Measurements from ENCODE around the gene HBE1.

DNA sequence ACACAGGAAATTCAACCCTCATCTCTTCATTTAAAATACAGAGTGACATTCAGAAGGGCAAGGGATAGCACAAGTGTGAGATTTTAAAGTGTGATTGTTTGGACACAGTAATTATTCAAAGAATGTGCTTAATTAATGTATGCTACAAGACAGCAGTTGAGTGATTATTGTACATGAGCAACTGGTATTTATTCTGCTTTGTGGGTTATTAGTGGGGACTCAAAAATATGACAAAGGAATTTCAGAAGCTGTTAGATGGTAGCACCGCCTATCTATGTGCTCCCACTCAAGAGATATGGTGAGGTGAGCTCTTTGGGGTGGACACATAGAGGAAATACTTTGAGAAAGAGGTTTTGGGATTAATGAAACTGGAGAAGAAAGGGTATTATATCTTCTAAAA lies 29.7 kb downstream of the HBE1 start:
- TF ChIP-seq, protein P1, sequence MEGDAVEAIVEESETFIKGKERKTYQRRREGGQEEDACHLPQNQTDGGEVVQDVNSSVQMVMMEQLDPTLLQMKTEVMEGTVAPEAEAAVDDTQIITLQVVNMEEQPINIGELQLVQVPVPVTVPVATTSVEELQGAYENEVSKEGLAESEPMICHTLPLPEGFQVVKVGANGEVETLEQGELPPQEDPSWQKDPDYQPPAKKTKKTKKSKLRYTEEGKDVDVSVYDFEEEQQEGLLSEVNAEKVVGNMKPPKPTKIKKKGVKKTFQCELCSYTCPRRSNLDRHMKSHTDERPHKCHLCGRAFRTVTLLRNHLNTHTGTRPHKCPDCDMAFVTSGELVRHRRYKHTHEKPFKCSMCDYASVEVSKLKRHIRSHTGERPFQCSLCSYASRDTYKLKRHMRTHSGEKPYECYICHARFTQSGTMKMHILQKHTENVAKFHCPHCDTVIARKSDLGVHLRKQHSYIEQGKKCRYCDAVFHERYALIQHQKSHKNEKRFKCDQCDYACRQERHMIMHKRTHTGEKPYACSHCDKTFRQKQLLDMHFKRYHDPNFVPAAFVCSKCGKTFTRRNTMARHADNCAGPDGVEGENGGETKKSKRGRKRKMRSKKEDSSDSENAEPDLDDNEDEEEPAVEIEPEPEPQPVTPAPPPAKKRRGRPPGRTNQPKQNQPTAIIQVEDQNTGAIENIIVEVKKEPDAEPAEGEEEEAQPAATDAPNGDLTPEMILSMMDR (IDR thresholded peaks at IDR 0.05): no peak
- TF ChIP-seq POLR2A (IDR thresholded peaks at IDR 0.05): no peak

Data from testis (tissue), 2 donors.